SK-N-SH treated with all-trans-retinoic acid at 6 μM for 48 hours (cell line): Measurements from ENCODE around the gene RALGPS1.

ENCODE experiments used
- ARNTL ChIP-seq: fragments of 450-650 bp; formaldehyde crosslinking; IDR thresholded peaks from 2 replicates; pipeline ENCODE4 v1.5.0; 2020; ENCODE audit warnings: low read depth, mild to moderate bottlenecking, moderate library complexity, borderline replicate concordance
- CREB5 ChIP-seq: fragments of 250-450 bp; sonication (Bioruptor Pico); IDR thresholded peaks from 2 replicates; pipeline ENCODE4 v1.5.1; 2020; ENCODE audit warnings: low read depth, mild to moderate bottlenecking, moderate library complexity
- ESRRG ChIP-seq: fragments of 250-450 bp; sonication (Bioruptor Pico); IDR thresholded peaks from 2 replicates; pipeline ENCODE4 v1.6.1; 2021; ENCODE audit warnings: mild to moderate bottlenecking
- ISL1 ChIP-seq: fragments of 250-450 bp; sonication (Bioruptor Pico); IDR thresholded peaks from 2 replicates; pipeline ENCODE4 v2.1.2; 2022; ENCODE audit warnings: mild to moderate bottlenecking, moderate library complexity
- OSR1 ChIP-seq: fragments of 250-450 bp; sonication (Bioruptor Pico); IDR thresholded peaks from 2 replicates; pipeline ENCODE4 v1.8.0; 2022; ENCODE audit warnings: moderate library complexity, mild to moderate bottlenecking, inconsistent platforms
- POU6F1 ChIP-seq: fragments of 250-450 bp; sonication (Bioruptor Pico); IDR thresholded peaks from 2 replicates; pipeline ENCODE4 v1.8.0; 2021; ENCODE audit warnings: low read depth, mild to moderate bottlenecking, moderate library complexity, borderline replicate concordance
- PPARA ChIP-seq: fragments of 250-450 bp; sonication (Bioruptor Pico); IDR thresholded peaks from 2 replicates; pipeline ENCODE4 v1.5.0; 2020; ENCODE audit warnings: mild to moderate bottlenecking, borderline replicate concordance
- RARB ChIP-seq: fragments of 250-450 bp; sonication (Bioruptor Pico); IDR thresholded peaks from 2 replicates; pipeline ENCODE4 v1.8.0; 2021; ENCODE audit warnings: mild to moderate bottlenecking, moderate library complexity
- ZFP3 ChIP-seq: fragments of 250-450 bp; sonication (Bioruptor Pico); IDR thresholded peaks from 2 replicates; pipeline ENCODE4 v1.5.0; 2020; ENCODE audit warnings: mild to moderate bottlenecking, moderate library complexity
- ZFP30 ChIP-seq: fragments of 450-650 bp; formaldehyde crosslinking; IDR thresholded peaks from 2 replicates; pipeline ENCODE4 v1.5.0; 2022; ENCODE audit warnings: mild to moderate bottlenecking, moderate library complexity
- ZNF8 ChIP-seq: fragments of 450-650 bp; formaldehyde crosslinking; IDR thresholded peaks from 2 replicates; pipeline ENCODE4 v1.5.0; 2020; ENCODE audit warnings: mild to moderate bottlenecking, moderate library complexity
- TF ChIP-seq, protein P1 (sequence below): fragments of 250-450 bp; sonication (Bioruptor Pico); IDR thresholded peaks from 2 replicates; pipeline ENCODE4 v1.8.0; 2020; ENCODE audit warnings: mild to moderate bottlenecking, moderate library complexity, borderline replicate concordance
- TF ChIP-seq, protein P2 (sequence below): fragments of 250-450 bp; sonication (Bioruptor Pico); IDR thresholded peaks from 2 replicates; pipeline ENCODE4 v1.5.0; 2020; ENCODE audit warnings: mild to moderate bottlenecking, moderate library complexity
- TF ChIP-seq, protein P3 (sequence below): fragments of 250-450 bp; sonication (Bioruptor Pico); IDR thresholded peaks from 2 replicates; pipeline ENCODE4 v1.5.1; 2021; ENCODE audit warnings: mild to moderate bottlenecking, moderate library complexity

GRCh38 chr9:127233550-127233949, 319.0 kb downstream of the RALGPS1 start:
- TF ChIP-seq, protein P1, sequence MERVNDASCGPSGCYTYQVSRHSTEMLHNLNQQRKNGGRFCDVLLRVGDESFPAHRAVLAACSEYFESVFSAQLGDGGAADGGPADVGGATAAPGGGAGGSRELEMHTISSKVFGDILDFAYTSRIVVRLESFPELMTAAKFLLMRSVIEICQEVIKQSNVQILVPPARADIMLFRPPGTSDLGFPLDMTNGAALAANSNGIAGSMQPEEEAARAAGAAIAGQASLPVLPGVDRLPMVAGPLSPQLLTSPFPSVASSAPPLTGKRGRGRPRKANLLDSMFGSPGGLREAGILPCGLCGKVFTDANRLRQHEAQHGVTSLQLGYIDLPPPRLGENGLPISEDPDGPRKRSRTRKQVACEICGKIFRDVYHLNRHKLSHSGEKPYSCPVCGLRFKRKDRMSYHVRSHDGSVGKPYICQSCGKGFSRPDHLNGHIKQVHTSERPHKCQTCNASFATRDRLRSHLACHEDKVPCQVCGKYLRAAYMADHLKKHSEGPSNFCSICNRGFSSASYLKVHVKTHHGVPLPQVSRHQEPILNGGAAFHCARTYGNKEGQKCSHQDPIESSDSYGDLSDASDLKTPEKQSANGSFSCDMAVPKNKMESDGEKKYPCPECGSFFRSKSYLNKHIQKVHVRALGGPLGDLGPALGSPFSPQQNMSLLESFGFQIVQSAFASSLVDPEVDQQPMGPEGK (CRISPR knock-in tag), result no peak
- no peak for TF ChIP-seq ESRRG (CRISPR knock-in tag)
- TF ChIP-seq PPARA, result no peak
- TF ChIP-seq CREB5 (CRISPR knock-in tag), result no peak
- no peak for TF ChIP-seq ZFP3 (CRISPR knock-in tag)
- TF ChIP-seq POU6F1 (CRISPR knock-in tag), result no peak
- TF ChIP-seq ZFP30 (CRISPR knock-in tag), result no peak
- no peak for TF ChIP-seq RARB
- no peak for TF ChIP-seq ARNTL (CRISPR knock-in tag)
- TF ChIP-seq OSR1, result no peak
- no peak for TF ChIP-seq ZNF8 (CRISPR knock-in tag)
- TF ChIP-seq, protein P2, sequence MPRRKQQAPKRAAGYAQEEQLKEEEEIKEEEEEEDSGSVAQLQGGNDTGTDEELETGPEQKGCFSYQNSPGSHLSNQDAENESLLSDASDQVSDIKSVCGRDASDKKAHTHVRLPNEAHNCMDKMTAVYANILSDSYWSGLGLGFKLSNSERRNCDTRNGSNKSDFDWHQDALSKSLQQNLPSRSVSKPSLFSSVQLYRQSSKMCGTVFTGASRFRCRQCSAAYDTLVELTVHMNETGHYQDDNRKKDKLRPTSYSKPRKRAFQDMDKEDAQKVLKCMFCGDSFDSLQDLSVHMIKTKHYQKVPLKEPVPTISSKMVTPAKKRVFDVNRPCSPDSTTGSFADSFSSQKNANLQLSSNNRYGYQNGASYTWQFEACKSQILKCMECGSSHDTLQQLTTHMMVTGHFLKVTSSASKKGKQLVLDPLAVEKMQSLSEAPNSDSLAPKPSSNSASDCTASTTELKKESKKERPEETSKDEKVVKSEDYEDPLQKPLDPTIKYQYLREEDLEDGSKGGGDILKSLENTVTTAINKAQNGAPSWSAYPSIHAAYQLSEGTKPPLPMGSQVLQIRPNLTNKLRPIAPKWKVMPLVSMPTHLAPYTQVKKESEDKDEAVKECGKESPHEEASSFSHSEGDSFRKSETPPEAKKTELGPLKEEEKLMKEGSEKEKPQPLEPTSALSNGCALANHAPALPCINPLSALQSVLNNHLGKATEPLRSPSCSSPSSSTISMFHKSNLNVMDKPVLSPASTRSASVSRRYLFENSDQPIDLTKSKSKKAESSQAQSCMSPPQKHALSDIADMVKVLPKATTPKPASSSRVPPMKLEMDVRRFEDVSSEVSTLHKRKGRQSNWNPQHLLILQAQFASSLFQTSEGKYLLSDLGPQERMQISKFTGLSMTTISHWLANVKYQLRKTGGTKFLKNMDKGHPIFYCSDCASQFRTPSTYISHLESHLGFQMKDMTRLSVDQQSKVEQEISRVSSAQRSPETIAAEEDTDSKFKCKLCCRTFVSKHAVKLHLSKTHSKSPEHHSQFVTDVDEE, result no peak
- TF ChIP-seq, protein P3, sequence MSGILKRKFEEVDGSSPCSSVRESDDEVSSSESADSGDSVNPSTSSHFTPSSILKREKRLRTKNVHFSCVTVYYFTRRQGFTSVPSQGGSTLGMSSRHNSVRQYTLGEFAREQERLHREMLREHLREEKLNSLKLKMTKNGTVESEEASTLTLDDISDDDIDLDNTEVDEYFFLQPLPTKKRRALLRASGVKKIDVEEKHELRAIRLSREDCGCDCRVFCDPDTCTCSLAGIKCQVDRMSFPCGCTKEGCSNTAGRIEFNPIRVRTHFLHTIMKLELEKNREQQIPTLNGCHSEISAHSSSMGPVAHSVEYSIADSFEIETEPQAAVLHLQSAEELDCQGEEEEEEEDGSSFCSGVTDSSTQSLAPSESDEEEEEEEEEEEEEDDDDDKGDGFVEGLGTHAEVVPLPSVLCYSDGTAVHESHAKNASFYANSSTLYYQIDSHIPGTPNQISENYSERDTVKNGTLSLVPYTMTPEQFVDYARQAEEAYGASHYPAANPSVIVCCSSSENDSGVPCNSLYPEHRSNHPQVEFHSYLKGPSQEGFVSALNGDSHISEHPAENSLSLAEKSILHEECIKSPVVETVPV (CRISPR knock-in tag), result no peak
- TF ChIP-seq ISL1 (CRISPR knock-in tag), result no peak
